BE2C (cell line): Measurements from ENCODE around the gene PITPNM1.
"Not testable (repeated sequence)": the region's sequence is repeated elsewhere in the genome, so short reads cannot be mapped to it uniquely, and the experiment has no call there.

ENCODE experiments used
- DNase-seq: peaks from one replicate; pipeline ENCODE4 v3.0.0-alpha.2; 2020
- H3K27me3 ChIP-seq: fragments of 250-450 bp; sonication (Bioruptor Pico); 2 replicates; pipeline ENCODE4 v1.5.1; 2020; ENCODE audit warnings: mild to moderate bottlenecking
- H3K36me3 ChIP-seq: fragments of 250-450 bp; sonication (Bioruptor Pico); 2 replicates; pipeline ENCODE4 v1.5.1; 2020; ENCODE audit warnings: mild to moderate bottlenecking
- H3K4me1 ChIP-seq: fragments of 250-450 bp; sonication (Bioruptor Pico); 2 replicates; pipeline ENCODE4 v1.5.1; 2020
- H3K4me3 ChIP-seq: 2 replicates; pipeline ENCODE4 v1.5.1; 2011; ENCODE audit warnings: low read depth, low read length
- H3K9me3 ChIP-seq: fragments of 250-450 bp; sonication (Bioruptor Pico); 2 replicates; pipeline ENCODE4 v1.5.1; 2020
- CTCF ChIP-seq: IDR thresholded peaks from 2 replicates; pipeline ENCODE4 v1.5.1; 2012; ENCODE audit warnings: mild to moderate bottlenecking, low read depth, low read length

The PITPNM1 gene

DNA sequence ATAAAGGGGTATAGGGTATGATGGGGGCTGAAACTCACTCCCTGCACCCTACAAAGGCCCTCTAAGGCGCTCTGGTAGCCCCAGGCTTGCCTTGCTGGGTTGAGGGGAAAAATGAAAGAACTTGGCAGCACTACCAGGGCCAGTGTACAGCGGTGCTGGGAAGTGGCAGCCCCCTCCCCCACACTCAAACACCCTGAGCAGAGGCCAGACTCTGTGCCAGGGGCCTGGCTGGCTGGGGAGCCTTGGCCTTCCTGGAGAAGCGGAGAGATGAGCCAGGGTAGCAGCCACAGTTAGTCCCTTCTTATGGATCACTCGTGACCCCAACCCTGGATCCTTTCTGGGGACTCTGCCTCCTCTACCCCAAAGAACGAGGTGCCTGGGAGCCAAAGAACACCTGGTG, 38.8 kb downstream of the PITPNM1 start:
- no peak overlapping the region for H3K4me3 ChIP-seq
- H3K36me3 ChIP-seq, result no peaks in the 10 kb centered on the region
- TF ChIP-seq CTCF, result no peak
- no peak for DNase-seq
- no peaks in the 10 kb centered on the region for H3K27me3 ChIP-seq
- no peaks in the 10 kb centered on the region for H3K9me3 ChIP-seq
- peaks cover 8% of the 10 kb centered on the region for H3K4me1 ChIP-seq

- not testable (repeated sequence) for DNase-seq, H3K27me3 ChIP-seq, H3K36me3 ChIP-seq, H3K9me3 ChIP-seq, H3K4me1 ChIP-seq
- peak overlapping the region; percentile 72 for H3K4me3 ChIP-seq
Measured at GRCh38 chr11:67465530-67465929, 39.6 kb downstream of the PITPNM1 start.

GRCh38 chr11:67465189-67465510, 40.0 kb downstream of the PITPNM1 start:
- H3K9me3 ChIP-seq, result no peaks in the 10 kb centered on the region
- no peaks in the 10 kb centered on the region for H3K27me3 ChIP-seq
- no peak for DNase-seq
- no peak for TF ChIP-seq CTCF
- peak overlapping the region; percentile 72 for H3K4me3 ChIP-seq
- no peaks in the 10 kb centered on the region for H3K36me3 ChIP-seq
- H3K4me1 ChIP-seq, result peaks cover 8% of the 10 kb centered on the region

- H3K36me3 ChIP-seq, result no peaks in the 10 kb centered on the region
- peak overlapping the region; percentile 72 for H3K4me3 ChIP-seq
- TF ChIP-seq CTCF, result no peak
- DNase-seq, result peak; percentile 95
- H3K9me3 ChIP-seq, result no peaks in the 10 kb centered on the region
- H3K27me3 ChIP-seq, result no peaks in the 10 kb centered on the region
- peaks cover 8% of the 10 kb centered on the region for H3K4me1 ChIP-seq
Measured at GRCh38 chr11:67464411-67465188, 40.6 kb downstream of the PITPNM1 start.

- H3K4me3 ChIP-seq, result peak overlapping the region; percentile 72
- no peaks in the 10 kb centered on the region for H3K36me3 ChIP-seq
- peaks cover 8% of the 10 kb centered on the region for H3K4me1 ChIP-seq
Measured at GRCh38 chr11:67463680-67464410, 41.3 kb downstream of the PITPNM1 start.

DNA sequence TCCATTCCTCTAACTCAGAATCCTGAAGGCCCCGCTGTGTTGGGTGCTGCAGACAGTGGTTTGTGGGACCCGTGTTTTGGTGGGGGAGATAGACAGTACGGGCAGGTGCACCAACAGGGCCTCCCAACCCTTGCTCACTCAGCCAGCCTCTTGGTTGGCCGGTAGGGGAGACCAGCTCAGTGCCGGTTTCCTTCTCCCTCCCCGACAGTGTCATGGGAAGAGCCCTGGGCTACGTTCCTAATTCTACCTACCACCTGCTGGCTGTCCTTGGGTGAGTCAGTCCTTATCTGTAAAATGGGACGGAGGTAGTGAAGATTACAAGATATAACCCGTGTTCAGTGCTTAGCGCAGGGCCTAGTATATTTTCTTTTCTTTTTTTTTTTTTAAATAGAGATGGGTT, 42.0 kb downstream of the PITPNM1 start:
- no peak for DNase-seq
- no peak for TF ChIP-seq CTCF
- Histone ChIP-seq H3K9me3 (no peaks in the 10 kb centered on the region), H3K36me3 (no peaks in the 10 kb centered on the region), H3K27me3 (no peaks in the 10 kb centered on the region), H3K4me3 (no peak overlapping the region), H3K4me1 (peaks cover 8% of the 10 kb centered on the region)

More at GRCh38 chr11:67463680-67464410, 41.3 kb downstream of the PITPNM1 start:
- no peak for TF ChIP-seq CTCF
- Histone ChIP-seq H3K9me3 (no peaks in the 10 kb centered on the region), H3K27me3 (no peaks in the 10 kb centered on the region)
- DNase-seq, result peak; percentile 90
